Cerebellar cortex (tissue), 1 donor: ENCODE measurements around the gene ATF7IP2.

Experiments used
- DNase-seq: peaks from one replicate; pipeline ENCODE4 v3.0.0-alpha.2; 2015; ENCODE audit warnings: low spot score

The ATF7IP2 gene

GRCh38 chr16:10511829-10512228 lies 126.0 kb downstream of the ATF7IP2 start:
- DNase-seq: no peak

GRCh38 chr16:10514369-10515055 lies 128.7 kb downstream of the ATF7IP2 start:
- DNase-seq: peak; percentile 51

- DNase-seq: no peak
Measured at GRCh38 chr16:10517868-10518267, 132.0 kb downstream of the ATF7IP2 start.

- no peak for DNase-seq
Measured at GRCh38 chr16:10518479-10519041, 132.7 kb downstream of the ATF7IP2 start.

GRCh38 chr16:10519297-10519696 lies 133.4 kb downstream of the ATF7IP2 start:
- DNase-seq: no peak

GRCh38 chr16:10519929-10520868 lies 134.3 kb downstream of the ATF7IP2 start:
- DNase-seq: no peak

- DNase-seq: no peak
Measured at GRCh38 chr16:10520869-10521578, 135.2 kb downstream of the ATF7IP2 start.

- peak; percentile 75 for DNase-seq
Measured at GRCh38 chr16:10521681-10522274, 135.9 kb downstream of the ATF7IP2 start.

GRCh38 chr16:10522966-10523365 lies 137.1 kb downstream of the ATF7IP2 start:
- DNase-seq: no peak

GRCh38 chr16:10525214-10525825 lies 139.5 kb downstream of the ATF7IP2 start:
- no peak for DNase-seq

- no peak for DNase-seq
Measured at GRCh38 chr16:10526962-10527361, 141.1 kb downstream of the ATF7IP2 start.

GRCh38 chr16:10528635-10529034 lies 142.8 kb downstream of the ATF7IP2 start:
- no peak for DNase-seq

GRCh38 chr16:10529895-10530669 lies 144.2 kb downstream of the ATF7IP2 start:
- no peak for DNase-seq

GRCh38 chr16:10530685-10531084 lies 144.8 kb downstream of the ATF7IP2 start:
- DNase-seq: no peak

GRCh38 chr16:10531582-10531981 lies 145.7 kb downstream of the ATF7IP2 start:
- no peak for DNase-seq
